Stimulated activated naive CD8-positive, alpha-beta T cell treated with anti-CD3 and anti-CD28 coated beads, Interleukin-15, amount 100 ng/mL, for 72 hours (primary cell): ENCODE data around the gene ATP2C1.
A peak's percentile ranks its signal among the peaks of the same experiment; 100 is the strongest.

Experiments used
- ATAC-seq: fragments of 150-1000 bp; cut with Tn5 transposase; 2 replicates; pipeline ENCODE4 v1.10.0; 2021; ENCODE audit warnings: mild to moderate bottlenecking, moderate library complexity
- DNase-seq, 2 donors: peaks; one replicate each; pipeline ENCODE4 v3.0.0; 2021 to 2022
- H3K27ac Mint-ChIP-seq, 2 donors: one replicate each; pipeline ENCODE4 v1.8.0; 2022; ENCODE audit warnings: mild to moderate bottlenecking in 2 of 2, mixed read lengths in 2 of 2, moderate library complexity in 2 of 2
- H3K27me3 Mint-ChIP-seq: one replicate; pipeline ENCODE4 v1.8.0; 2022; ENCODE audit warnings: mixed read lengths
- H3K4me1 Mint-ChIP-seq: one replicate; pipeline ENCODE4 v1.8.0; 2022; ENCODE audit warnings: mild to moderate bottlenecking, mixed read lengths
- H3K4me3 Mint-ChIP-seq, 2 donors: one replicate each; pipeline ENCODE4 v1.8.0; 2022; ENCODE audit warnings: mild to moderate bottlenecking in 2 of 2, mixed read lengths in 2 of 2, moderate library complexity in 1 of 2
- H3K9me3 Mint-ChIP-seq, 2 donors: one replicate each; pipeline ENCODE4 v1.8.0; 2022; ENCODE audit warnings: mixed read lengths in 2 of 2

The ATP2C1 gene

DNA sequence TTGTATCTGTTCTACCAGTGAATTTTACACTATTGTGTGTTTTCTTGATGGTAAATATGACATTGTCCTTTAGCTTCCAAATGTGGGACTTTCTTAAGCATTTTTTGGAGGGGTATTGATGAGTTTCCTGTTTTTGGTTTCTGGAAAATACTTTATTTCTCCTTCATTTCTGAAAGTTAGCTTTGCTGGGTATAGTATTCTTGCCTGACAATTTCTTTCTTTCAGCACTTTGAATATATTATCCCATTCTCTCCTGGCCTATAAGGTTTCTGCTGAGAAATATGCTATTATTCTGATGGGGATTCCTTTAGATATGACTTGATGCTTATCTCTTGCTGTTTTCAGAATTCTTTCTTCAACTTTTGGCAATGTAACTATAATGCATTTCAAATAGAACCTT, 15.4 kb upstream of the ATP2C1 start:
- H3K9me3 Mint-ChIP-seq: peaks cover 12 to 28% of the 10 kb centered on the region in 2 donors
- H3K4me3 Mint-ChIP-seq: no peak overlapping the region
- H3K27me3 Mint-ChIP-seq: peaks cover 27% of the 10 kb centered on the region
- DNase-seq (no peak), ATAC-seq (no peak)
- H3K27ac Mint-ChIP-seq: no peak overlapping the region
- no peaks in the 10 kb centered on the region for H3K4me1 Mint-ChIP-seq

- DNase-seq (no peak), ATAC-seq (no peak)
- Mint-ChIP-seq H3K27ac (no peak overlapping the region), H3K9me3 (no peaks in the 10 kb centered on the region), H3K4me3 (no peak overlapping the region), H3K4me1 (peaks cover under 1% of the 10 kb centered on the region), H3K27me3 (peaks cover 24% of the 10 kb centered on the region)
Observed at GRCh38 chr3:130889416-130889946, 4.4 kb upstream of the ATP2C1 start.

GRCh38 chr3:130892759-130893375, 1.0 kb upstream of the ATP2C1 start:
- peak overlapping the region; percentile 99 for H3K27ac Mint-ChIP-seq
- DNase-seq (peak; percentile 60 to 68), ATAC-seq (peak; percentile 67)
- no peaks in the 10 kb centered on the region for H3K9me3 Mint-ChIP-seq
- peak overlapping the region; percentile 73 to 94 for H3K4me3 Mint-ChIP-seq
- H3K4me1 Mint-ChIP-seq: peaks cover 30% of the 10 kb centered on the region
- no peaks in the 10 kb centered on the region for H3K27me3 Mint-ChIP-seq

GRCh38 chr3:130894130-130894985, 474 bp downstream of the ATP2C1 start:
- H3K9me3 Mint-ChIP-seq: no peaks in the 10 kb centered on the region
- DNase-seq (peak in 1 of 2 donors; percentile 47), ATAC-seq (peak; percentile 30)
- H3K4me3 Mint-ChIP-seq: peak overlapping the region; percentile 73 to 94
- peaks cover 30% of the 10 kb centered on the region for H3K4me1 Mint-ChIP-seq
- H3K27me3 Mint-ChIP-seq: no peaks in the 10 kb centered on the region
- peak overlapping the region; percentile 95 for H3K27ac Mint-ChIP-seq

- Mint-ChIP-seq H3K4me3 (peak overlapping the region; percentile 73 to 94), H3K9me3 (no peaks in the 10 kb centered on the region), H3K4me1 (peaks cover 30% of the 10 kb centered on the region), H3K27ac (peak overlapping the region; percentile 95), H3K27me3 (no peaks in the 10 kb centered on the region)
- DNase-seq: no peak
- ATAC-seq: no peak
Observed at GRCh38 chr3:130894986-130895280, 1.0 kb downstream of the ATP2C1 start.

DNA sequence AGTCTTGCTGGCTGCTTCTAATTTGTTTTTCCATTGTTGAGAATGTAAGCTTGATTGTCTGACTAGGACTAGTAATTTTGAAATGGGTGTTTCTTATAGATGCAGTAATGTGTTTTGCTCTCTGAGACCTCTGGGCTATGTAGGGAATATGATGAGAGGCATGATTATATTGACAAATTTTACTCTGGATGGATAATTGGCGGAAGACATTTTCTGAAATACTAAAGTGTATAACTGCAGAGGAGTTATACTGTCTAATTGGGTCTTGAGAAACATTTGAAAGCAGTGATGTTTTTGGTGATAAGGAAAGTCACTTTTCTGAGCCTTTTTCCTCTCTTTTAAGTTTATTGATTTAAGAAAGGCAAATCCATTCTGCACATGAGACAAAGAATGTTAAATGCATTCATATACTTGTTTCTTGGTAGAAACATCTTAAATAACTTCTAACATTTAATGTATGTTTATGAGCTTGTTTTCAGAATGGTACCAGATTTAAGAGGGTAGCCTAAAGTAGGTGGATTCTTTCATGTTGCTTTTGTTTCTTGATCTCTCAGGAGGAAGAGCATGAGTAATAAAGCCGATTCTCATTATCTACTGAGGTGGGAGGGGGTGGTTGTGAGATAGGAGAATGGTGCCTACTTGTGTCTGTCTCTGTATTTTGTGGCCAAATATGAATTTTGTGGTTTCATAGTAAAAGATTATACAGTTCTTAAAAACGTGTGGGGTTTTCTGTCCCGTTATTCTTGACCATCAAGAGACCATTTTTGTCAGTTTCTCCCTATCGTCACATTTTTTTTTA, 2.0 kb downstream of the ATP2C1 start:
- DNase-seq (peak; percentile 8 to 26), ATAC-seq (peak; percentile 50)
- Mint-ChIP-seq H3K9me3 (no peaks in the 10 kb centered on the region), H3K27me3 (no peaks in the 10 kb centered on the region), H3K27ac (peak overlapping the region in 1 of 2 donors; percentile 44), H3K4me3 (peak overlapping the region; percentile 73 to 94), H3K4me1 (peaks cover 32% of the 10 kb centered on the region)

DNA sequence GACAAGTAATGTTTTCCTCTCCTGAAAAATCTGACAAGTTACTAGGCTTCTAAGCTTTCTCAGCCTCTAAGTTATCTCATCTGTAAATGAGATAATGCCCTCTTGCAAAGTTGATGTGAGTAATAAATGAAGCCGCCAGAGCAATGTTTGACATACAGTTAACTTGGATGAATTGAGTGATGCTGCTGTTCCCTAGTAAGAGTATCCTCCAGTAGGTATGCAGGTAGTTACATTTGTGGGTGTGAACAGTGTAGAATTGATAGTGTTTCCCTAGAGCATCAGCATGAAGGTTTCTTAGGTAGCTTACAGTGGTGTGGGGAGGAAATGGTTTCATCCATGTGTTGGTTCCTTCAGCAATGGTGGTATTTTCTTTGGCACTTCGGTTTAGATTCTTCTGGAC, 3.4 kb downstream of the ATP2C1 start:
- DNase-seq (no peak), ATAC-seq (no peak)
- H3K4me1 Mint-ChIP-seq: peaks cover 40% of the 10 kb centered on the region

GRCh38 chr3:130900959-130901358, 7.1 kb downstream of the ATP2C1 start:
- Mint-ChIP-seq H3K4me1 (peaks cover 52% of the 10 kb centered on the region), H3K27ac (no peak overlapping the region), H3K4me3 (no peak overlapping the region), H3K9me3 (no peaks in the 10 kb centered on the region), H3K27me3 (no peaks in the 10 kb centered on the region)
- ATAC-seq (no peak), DNase-seq (no peak)

More for the DNA sequence above, 3.4 kb downstream of the ATP2C1 start:
- H3K4me3 Mint-ChIP-seq: no peak overlapping the region
- no peaks in the 10 kb centered on the region for H3K27me3 Mint-ChIP-seq
- no peaks in the 10 kb centered on the region for H3K9me3 Mint-ChIP-seq
- no peak overlapping the region for H3K27ac Mint-ChIP-seq

DNA sequence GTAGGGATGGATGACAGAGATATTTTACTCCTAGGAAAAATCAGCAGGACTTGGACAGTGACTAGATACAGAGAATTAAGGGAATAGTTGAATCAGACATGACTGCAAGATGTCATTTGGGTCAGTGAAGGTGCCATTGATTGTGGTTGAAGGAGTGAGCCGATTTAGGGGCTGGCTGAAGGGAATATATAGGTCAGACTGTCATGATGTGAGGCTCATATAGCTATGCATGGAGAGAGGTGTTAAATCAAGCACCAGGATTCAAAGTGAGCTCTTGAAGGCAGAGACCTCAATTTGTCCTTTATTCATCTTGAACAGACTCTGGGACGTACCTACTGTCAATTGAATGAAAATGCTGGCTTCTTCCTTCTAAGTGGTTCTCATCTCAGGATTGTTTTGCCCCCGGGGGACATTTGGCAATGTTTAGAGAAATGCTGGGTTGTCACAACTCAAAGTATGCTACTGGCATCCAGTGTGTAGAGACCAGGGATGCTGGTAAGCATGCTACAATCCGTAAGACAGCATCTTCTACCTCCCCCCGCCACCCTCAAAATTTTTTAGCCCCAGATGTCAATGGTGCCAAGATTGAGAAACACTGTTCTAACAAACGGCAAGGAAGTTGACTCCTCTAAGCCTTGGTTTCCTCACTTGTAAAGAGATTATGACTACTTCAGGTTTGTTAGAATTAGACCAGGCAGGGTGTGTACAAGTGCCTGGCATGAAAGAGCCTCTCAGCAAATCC, 7.8 kb downstream of the ATP2C1 start:
- DNase-seq (no peak), ATAC-seq (no peak)
- Mint-ChIP-seq H3K4me3 (no peak overlapping the region), H3K27me3 (no peaks in the 10 kb centered on the region), H3K4me1 (peaks cover 52% of the 10 kb centered on the region), H3K9me3 (no peaks in the 10 kb centered on the region), H3K27ac (no peak overlapping the region)

GRCh38 chr3:130903412-130903908, 9.6 kb downstream of the ATP2C1 start:
- DNase-seq (no peak), ATAC-seq (no peak)
- no peak overlapping the region for H3K4me3 Mint-ChIP-seq
- peaks cover 59% of the 10 kb centered on the region for H3K4me1 Mint-ChIP-seq
- H3K9me3 Mint-ChIP-seq: no peaks in the 10 kb centered on the region
- H3K27me3 Mint-ChIP-seq: no peaks in the 10 kb centered on the region
- H3K27ac Mint-ChIP-seq: no peak overlapping the region

GRCh38 chr3:130904491-130904890, 10.6 kb downstream of the ATP2C1 start:
- no peak overlapping the region for H3K4me3 Mint-ChIP-seq

GRCh38 chr3:130905551-130905950, 11.7 kb downstream of the ATP2C1 start:
- Mint-ChIP-seq H3K4me3 (no peak overlapping the region), H3K4me1 (peaks cover 59% of the 10 kb centered on the region), H3K27me3 (no peaks in the 10 kb centered on the region), H3K27ac (peak overlapping the region in 1 of 2 donors; percentile 27), H3K9me3 (no peaks in the 10 kb centered on the region)
- DNase-seq (no peak), ATAC-seq (no peak)

More at GRCh38 chr3:130904491-130904890, 10.6 kb downstream of the ATP2C1 start:
- Mint-ChIP-seq H3K9me3 (no peaks in the 10 kb centered on the region), H3K27me3 (no peaks in the 10 kb centered on the region), H3K27ac (no peak overlapping the region), H3K4me1 (peaks cover 59% of the 10 kb centered on the region)
- no peak for DNase-seq
- no peak for ATAC-seq

DNA sequence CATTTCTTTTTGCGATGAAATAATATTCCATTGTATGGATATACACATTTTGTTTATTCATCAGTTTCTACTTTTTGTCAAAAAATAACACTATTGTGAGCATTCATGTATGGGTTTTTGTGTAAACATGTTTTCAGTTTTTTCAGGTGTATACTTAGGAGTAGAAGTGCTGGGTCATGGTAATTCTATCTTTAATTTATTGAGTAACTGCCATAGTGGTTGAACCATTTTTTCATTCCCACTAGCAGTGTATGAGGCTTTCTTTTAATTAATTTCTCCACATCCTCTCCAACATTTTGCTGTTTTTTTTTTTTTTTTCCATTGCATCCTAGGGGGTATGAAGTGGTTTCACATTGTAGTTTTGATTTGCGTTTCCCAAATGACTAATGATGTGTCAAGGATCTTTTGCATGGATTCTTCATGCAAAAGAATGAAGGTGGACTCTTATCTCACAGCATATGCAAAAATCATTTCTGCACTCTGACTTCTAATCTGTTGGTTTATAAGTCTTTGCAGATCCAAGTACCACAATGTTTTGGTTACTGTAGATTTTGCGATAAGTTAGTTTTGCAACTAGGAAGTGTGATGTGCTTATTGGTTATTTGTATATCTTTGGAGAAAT, 12.6 kb downstream of the ATP2C1 start:
- DNase-seq (no peak), ATAC-seq (no peak)
- H3K27ac Mint-ChIP-seq: peak overlapping the region in 1 of 2 donors; percentile 21
- H3K27me3 Mint-ChIP-seq: no peaks in the 10 kb centered on the region
- H3K4me3 Mint-ChIP-seq: peak overlapping the region; percentile 47
- no peaks in the 10 kb centered on the region for H3K9me3 Mint-ChIP-seq
- H3K4me1 Mint-ChIP-seq: peaks cover 51% of the 10 kb centered on the region

DNA sequence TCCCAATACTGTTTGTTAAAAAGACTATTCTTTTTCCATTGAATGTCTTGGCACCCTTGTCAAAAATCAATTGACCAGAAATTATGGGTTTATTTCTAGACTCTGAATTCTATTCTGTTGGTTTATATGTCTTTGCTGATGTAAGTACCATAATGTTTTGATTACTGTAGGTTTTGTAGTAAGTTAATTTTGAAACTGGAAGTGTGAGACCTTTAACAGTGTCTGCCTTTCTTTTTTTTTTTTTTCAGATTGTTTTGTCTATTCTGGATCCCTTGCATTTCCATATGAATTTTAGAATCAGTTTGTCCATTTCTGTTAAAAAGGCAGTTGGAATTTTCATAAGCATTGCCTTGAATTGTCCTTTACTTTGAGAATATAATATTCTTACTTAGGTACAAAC, 13.6 kb downstream of the ATP2C1 start:
- Mint-ChIP-seq H3K4me3 (peak overlapping the region; percentile 15 to 50), H3K27ac (no peak overlapping the region), H3K4me1 (peaks cover 47% of the 10 kb centered on the region), H3K27me3 (no peaks in the 10 kb centered on the region), H3K9me3 (no peaks in the 10 kb centered on the region)
- no peak for ATAC-seq
- no peak for DNase-seq
